Central memory CD8-positive, alpha-beta T cell (primary cell): ENCODE measurements around the gene LAMA2.

Experiments used
- ATAC-seq: fragments of 150-1000 bp; cut with Tn5 transposase; replicated peaks from 2 replicates; pipeline ENCODE4 v1.10.0; 2022; ENCODE audit warnings: mild to moderate bottlenecking, moderate FRiP score, moderate number of reproducible peaks; ENCODE audit not compliant: poor library complexity, severe bottlenecking; ENCODE audit errors: extremely low read depth
- DNase-seq, 2 donors: peaks; one replicate each; pipeline ENCODE4 v3.0.0; 2021; ENCODE audit warnings: low spot score in 2 of 2
- H3K27ac Mint-ChIP-seq: one replicate; pipeline ENCODE4 v1.8.0; 2022; ENCODE audit warnings: low read depth, mild to moderate bottlenecking, moderate library complexity, mixed read lengths
- H3K27me3 Mint-ChIP-seq: one replicate; pipeline ENCODE4 v1.8.0; 2022; ENCODE audit warnings: mixed read lengths
- H3K36me3 Mint-ChIP-seq: one replicate; pipeline ENCODE4 v1.8.0; 2022; ENCODE audit warnings: mild to moderate bottlenecking, moderate library complexity, mixed read lengths; ENCODE audit not compliant: insufficient read depth
- H3K4me1 Mint-ChIP-seq: one replicate; pipeline ENCODE4 v1.8.0; 2022; ENCODE audit warnings: mixed read lengths
- H3K4me3 Mint-ChIP-seq: one replicate; pipeline ENCODE4 v1.8.0; 2022; ENCODE audit warnings: mild to moderate bottlenecking, moderate library complexity, mixed read lengths
- H3K9me3 Mint-ChIP-seq: one replicate; pipeline ENCODE4 v1.8.0; 2022; ENCODE audit warnings: mixed read lengths

The LAMA2 gene

DNA sequence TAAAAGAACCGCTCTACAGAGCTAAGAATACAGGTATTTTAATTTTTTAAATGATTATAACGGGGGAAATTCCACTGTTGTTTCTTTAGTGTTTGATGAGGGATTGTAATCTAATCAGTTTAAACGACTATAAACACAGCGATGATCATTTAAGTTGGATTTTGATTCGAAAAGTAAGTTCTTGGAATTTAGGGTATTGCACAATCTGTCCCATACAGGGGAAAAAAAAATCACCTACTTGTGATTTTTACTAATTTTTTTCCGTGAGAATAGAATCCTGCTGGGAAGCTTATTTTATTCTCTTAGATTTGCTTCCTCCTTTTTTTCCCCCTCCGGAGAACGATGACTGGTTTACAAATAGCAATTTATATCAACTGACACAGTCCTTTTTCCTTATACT, 108.0 kb downstream of the LAMA2 start:
- DNase-seq (no peak), ATAC-seq (no peak)
- peaks cover 2% of the 10 kb centered on the region for H3K9me3 Mint-ChIP-seq
- H3K27me3 Mint-ChIP-seq, result no peaks in the 10 kb centered on the region
- H3K4me3 Mint-ChIP-seq, result no peak overlapping the region
- H3K4me1 Mint-ChIP-seq, result no peaks in the 10 kb centered on the region
- H3K36me3 Mint-ChIP-seq, result no peaks in the 10 kb centered on the region
- no peak overlapping the region for H3K27ac Mint-ChIP-seq

DNA sequence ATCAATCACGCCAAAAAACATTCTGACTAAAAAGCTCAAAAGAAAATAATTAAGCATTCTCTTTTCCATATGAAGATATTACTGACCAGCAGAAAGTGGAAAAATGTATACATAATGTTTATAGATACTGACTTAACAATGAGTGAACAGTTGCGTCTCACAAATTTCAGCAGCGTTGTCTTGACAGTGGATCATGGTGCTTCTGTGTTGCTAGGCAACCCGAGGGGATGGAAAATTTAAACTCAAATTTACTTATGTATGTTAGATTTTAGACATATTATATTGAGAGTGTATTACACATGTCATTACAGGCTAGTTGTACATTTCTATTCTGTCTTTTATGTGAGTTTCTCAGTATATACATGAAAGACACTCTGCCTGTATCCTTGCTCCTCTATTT, 110.2 kb downstream of the LAMA2 start:
- Mint-ChIP-seq H3K36me3 (no peaks in the 10 kb centered on the region), H3K27ac (no peak overlapping the region), H3K27me3 (no peaks in the 10 kb centered on the region), H3K9me3 (peaks cover 16% of the 10 kb centered on the region), H3K4me3 (no peak overlapping the region), H3K4me1 (no peaks in the 10 kb centered on the region)
- DNase-seq (no peak), ATAC-seq (no peak)

DNA sequence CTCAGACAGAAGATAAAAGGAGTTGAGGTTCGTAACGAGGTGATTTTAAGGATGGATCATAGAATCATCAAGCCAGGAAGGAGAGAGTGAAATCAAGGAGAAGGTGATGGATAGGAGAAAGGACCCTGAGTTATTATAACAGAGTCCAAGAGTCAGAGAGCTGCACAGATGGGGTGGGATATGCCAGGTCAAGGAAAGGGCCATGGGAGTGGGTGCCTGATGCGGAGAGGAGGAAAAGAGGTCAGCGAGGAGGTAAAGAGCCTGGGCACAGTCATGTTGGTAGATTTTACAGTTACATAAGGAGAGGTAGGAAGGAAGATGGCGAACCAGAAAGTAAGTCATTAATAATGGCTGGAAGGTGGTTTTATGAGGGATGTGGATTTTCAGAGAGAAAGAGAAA, 114.9 kb downstream of the LAMA2 start:
- H3K27ac Mint-ChIP-seq, result no peak overlapping the region

DNA sequence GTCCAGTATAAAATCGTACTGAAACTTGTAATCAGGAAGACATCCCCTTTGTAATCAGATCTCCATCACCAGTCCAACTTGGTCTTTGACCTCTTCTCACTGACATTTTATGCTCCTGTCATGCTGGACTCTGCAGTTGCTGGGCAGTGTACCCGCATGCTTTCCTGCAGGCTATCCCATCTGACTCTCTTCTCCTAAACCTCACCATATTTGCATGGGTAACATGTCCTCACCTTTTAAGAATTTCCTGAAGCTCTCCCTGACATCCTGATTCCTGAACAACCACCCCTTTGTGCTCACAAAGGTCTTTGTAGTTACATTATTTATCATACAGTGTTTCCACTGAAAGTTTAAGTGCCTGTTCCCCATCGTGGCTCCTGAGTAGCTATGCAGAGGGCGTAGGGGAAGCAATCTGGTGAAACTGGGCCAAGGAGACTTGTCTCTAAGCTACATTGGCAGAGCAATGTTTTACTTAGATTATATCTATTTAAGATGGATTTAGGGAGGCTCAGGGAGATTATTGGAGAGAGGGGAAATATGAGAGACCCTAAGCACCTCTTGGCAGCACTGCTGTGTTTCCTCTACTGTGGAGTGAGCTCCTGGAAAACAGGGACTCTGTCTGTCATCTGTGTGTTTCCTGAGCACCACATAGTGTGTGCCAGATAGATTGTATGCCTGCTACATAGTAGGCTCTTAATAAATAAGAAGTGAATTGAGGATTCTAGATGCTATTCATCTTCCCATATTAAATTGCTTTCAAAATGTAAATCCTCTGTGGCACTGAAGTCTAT, 124.0 kb downstream of the LAMA2 start:
- no peak for ATAC-seq
- no peaks in the 10 kb centered on the region for H3K4me1 Mint-ChIP-seq

More for the DNA sequence above, 114.9 kb downstream of the LAMA2 start:
- no peak overlapping the region for H3K4me3 Mint-ChIP-seq
- no peaks in the 10 kb centered on the region for H3K27me3 Mint-ChIP-seq
- DNase-seq (no peak), ATAC-seq (no peak)
- H3K4me1 Mint-ChIP-seq, result no peaks in the 10 kb centered on the region
- H3K36me3 Mint-ChIP-seq, result no peaks in the 10 kb centered on the region
- peaks cover 16% of the 10 kb centered on the region for H3K9me3 Mint-ChIP-seq

DNA sequence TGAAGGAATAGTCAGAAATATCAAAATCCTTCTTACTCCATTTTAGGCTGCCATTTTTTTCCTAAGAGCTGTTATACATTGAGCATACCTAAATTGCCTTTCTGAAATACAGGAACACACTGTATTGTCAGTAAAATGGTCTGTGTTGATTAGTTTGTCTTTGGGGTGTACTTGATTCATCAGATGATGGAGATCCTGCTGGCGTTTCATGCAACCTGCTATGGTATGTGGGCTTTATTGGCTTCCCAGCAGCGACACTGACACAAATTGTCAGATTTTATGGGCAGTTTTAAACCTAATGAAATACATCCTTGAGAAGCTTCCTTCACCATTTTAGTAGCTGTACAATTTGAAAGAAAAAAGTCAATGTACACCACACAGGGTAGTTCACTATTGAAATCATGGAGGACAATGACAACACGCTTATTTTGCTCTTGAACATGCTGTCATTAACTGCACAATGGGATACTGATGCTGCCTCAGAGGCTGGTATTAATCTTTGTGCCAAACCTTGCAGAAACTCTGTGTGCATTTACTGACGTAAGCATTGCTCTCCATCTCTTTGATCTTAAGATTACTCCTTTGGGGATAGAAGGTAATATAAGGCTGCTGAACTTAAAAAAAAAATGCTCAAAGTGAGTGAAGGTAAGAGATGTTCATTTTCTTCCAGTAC, 124.9 kb downstream of the LAMA2 start:
- no peak overlapping the region for H3K4me3 Mint-ChIP-seq
- no peak overlapping the region for H3K27ac Mint-ChIP-seq
- no peaks in the 10 kb centered on the region for H3K4me1 Mint-ChIP-seq
- H3K9me3 Mint-ChIP-seq, result peaks cover 6% of the 10 kb centered on the region
- ATAC-seq (no peak), DNase-seq (no peak)
- H3K27me3 Mint-ChIP-seq, result no peaks in the 10 kb centered on the region
- H3K36me3 Mint-ChIP-seq, result no peaks in the 10 kb centered on the region

More for the DNA sequence above, 124.0 kb downstream of the LAMA2 start:
- Mint-ChIP-seq H3K4me3 (no peak overlapping the region), H3K36me3 (no peaks in the 10 kb centered on the region), H3K27ac (no peak overlapping the region), H3K27me3 (no peaks in the 10 kb centered on the region), H3K9me3 (peaks cover 6% of the 10 kb centered on the region)
- DNase-seq, result no peak

DNA sequence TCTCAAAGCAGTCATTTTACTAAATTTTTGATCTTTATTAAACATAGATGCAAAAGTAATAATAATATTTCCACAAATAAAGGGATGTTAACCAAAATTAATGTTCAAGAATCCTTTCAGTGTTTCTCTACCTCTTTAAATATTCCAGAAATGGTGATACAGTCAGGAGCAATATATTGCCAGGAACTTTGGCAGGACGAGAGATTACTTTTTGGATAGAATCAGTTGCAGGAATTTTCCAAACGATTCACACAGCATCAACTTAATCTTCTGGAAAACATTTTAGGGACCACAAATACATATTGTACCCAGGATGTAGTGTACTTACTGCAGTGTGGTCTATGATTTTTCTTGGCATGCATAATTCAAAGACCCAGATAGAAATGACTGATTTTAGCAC, 125.7 kb downstream of the LAMA2 start:
- H3K9me3 Mint-ChIP-seq, result peaks cover 6% of the 10 kb centered on the region
- H3K36me3 Mint-ChIP-seq, result no peaks in the 10 kb centered on the region
- no peaks in the 10 kb centered on the region for H3K27me3 Mint-ChIP-seq
- no peak for ATAC-seq
- no peak for DNase-seq
- no peak overlapping the region for H3K4me3 Mint-ChIP-seq
- no peaks in the 10 kb centered on the region for H3K4me1 Mint-ChIP-seq
- H3K27ac Mint-ChIP-seq, result no peak overlapping the region

DNA sequence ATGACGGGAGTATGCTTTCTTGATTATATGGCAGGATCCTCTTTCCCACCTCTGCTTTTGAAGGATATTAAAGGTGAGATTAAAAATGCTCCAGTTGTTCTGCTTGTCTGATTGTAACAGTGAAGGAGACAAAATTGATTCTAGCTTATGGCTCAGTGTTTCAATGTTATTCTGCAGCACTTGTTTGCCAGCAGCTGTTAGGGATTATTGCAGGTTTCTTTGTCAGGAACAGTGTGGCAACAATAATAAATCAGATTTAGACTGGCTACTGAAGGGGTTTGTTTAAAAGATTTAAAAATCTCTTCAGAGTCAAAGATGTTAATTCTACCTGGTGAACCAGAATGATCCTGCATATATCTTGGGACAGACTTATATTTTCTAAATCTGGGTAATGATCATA, 126.9 kb downstream of the LAMA2 start:
- DNase-seq (no peak), ATAC-seq (no peak)
- Mint-ChIP-seq H3K36me3 (no peaks in the 10 kb centered on the region), H3K27me3 (no peaks in the 10 kb centered on the region), H3K27ac (no peak overlapping the region), H3K4me1 (no peaks in the 10 kb centered on the region), H3K4me3 (no peak overlapping the region), H3K9me3 (peaks cover 6% of the 10 kb centered on the region)

DNA sequence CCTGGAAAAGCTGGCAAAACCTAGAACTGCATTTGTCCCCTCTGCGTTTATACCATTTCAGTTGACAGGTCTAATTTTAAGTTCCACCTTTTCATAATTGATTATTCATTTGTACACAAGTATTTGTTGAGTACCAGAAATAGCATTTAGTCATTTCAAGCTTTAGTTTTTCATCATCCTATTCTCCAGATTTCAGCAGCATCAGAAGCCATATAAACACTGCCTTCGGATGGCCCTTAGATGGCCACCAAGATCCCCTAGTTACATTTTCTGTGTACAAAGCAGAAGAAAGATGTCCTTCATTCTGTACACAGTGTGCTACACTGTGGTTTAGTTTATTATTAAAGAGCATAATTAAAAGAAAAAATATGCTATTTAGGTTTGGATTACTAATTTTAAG, 131.4 kb downstream of the LAMA2 start:
- H3K27me3 Mint-ChIP-seq, result no peaks in the 10 kb centered on the region
- H3K4me1 Mint-ChIP-seq, result no peaks in the 10 kb centered on the region
- no peaks in the 10 kb centered on the region for H3K9me3 Mint-ChIP-seq
- no peak overlapping the region for H3K4me3 Mint-ChIP-seq
- H3K36me3 Mint-ChIP-seq, result no peaks in the 10 kb centered on the region
- DNase-seq, result no peak
- no peak for ATAC-seq
- H3K27ac Mint-ChIP-seq, result no peak overlapping the region

DNA sequence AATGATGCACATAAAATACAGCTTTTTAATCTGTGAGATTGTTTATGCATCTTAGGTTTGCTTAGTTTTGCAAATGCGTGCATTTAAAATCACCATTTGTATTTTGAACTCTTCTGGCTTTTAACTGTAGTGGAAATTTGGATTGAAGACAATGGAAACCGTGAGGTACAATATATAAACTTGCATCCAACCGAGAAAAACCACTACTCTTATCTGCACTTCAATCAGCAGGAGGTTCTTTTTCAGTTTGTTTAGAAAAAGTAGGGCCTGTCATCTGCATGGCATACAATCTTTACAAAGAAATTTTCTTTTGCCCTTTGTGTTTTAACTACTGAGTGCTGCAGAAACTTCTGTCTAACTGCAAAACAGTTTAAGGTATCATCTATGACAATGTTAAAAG, 132.8 kb downstream of the LAMA2 start:
- H3K36me3 Mint-ChIP-seq, result no peaks in the 10 kb centered on the region
- no peak overlapping the region for H3K27ac Mint-ChIP-seq
- no peaks in the 10 kb centered on the region for H3K27me3 Mint-ChIP-seq
- DNase-seq (no peak), ATAC-seq (no peak)
- no peaks in the 10 kb centered on the region for H3K9me3 Mint-ChIP-seq
- no peaks in the 10 kb centered on the region for H3K4me1 Mint-ChIP-seq
- no peak overlapping the region for H3K4me3 Mint-ChIP-seq

DNA sequence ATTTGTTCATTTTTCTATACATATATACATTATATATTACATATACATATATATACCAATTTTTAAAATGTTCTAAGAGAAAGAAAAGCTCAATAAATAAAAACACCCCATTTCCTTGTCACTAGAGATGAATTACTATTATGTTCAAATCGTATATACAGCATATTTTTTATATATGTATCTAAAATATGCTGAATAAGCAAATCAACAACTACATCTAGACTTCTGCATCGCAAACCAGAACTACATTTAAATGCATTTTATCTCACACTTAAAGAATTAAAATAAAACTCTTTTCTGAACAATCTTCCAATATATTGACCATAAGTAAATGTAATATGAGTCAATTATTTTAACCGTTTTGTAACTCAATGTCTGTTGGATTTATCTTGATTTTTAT, 133.9 kb downstream of the LAMA2 start:
- H3K27me3 Mint-ChIP-seq, result no peaks in the 10 kb centered on the region
- no peaks in the 10 kb centered on the region for H3K36me3 Mint-ChIP-seq
- no peak overlapping the region for H3K4me3 Mint-ChIP-seq
- no peak overlapping the region for H3K27ac Mint-ChIP-seq
- ATAC-seq, result no peak
- no peaks in the 10 kb centered on the region for H3K9me3 Mint-ChIP-seq
- DNase-seq, result no peak
- no peaks in the 10 kb centered on the region for H3K4me1 Mint-ChIP-seq

DNA sequence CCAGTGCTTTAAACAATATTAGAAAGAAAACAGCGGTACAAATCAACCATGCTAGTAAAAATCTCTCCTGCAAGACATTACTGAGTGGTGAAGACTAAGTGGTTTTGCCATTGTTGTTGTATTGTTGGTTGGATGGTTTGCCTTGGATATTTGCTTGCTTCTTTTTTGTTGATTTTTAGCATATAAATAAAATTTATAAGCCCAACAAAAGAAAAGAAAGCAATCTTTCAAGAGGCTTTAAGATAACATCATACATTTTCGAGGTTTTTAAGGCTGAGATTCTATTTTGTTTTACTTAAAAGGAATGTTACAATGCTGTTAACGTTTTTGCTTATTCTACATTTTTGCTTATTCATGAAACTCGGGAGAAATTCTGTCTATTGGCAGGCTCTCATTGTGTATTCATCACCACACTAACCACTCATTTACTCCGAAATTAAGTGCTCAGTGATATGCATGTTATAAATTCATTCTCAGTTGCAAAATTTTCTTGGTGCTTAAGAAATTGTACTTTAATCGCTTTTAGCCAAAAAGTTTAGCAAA, 139.1 kb downstream of the LAMA2 start:
- H3K27ac Mint-ChIP-seq, result no peak overlapping the region
- no peaks in the 10 kb centered on the region for H3K27me3 Mint-ChIP-seq
- no peak for ATAC-seq

DNA sequence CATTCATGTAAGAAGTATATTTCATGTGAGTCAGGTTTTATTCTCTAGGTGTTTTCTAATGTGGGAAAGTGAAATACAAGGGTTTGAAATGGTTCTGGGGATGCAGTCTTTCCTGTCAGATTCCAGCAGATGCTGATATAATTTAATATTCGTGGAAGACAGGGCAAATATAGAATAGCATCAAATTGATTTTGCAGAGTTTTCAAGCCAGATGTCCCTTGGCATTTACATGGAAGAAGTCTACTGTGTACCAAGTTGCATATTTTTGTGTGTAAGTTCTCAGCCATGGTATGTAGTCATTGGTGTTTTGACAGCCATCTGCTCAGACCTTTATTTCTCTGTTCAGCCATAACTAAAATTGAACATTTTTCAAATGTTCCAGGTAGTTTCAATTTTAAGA, 143.7 kb downstream of the LAMA2 start:
- Mint-ChIP-seq H3K36me3 (no peaks in the 10 kb centered on the region), H3K27ac (no peak overlapping the region)

More for the DNA sequence above, 139.1 kb downstream of the LAMA2 start:
- no peak overlapping the region for H3K4me3 Mint-ChIP-seq
- H3K36me3 Mint-ChIP-seq, result no peaks in the 10 kb centered on the region
- no peaks in the 10 kb centered on the region for H3K4me1 Mint-ChIP-seq
- DNase-seq, result no peak
- peaks cover 7% of the 10 kb centered on the region for H3K9me3 Mint-ChIP-seq

DNA sequence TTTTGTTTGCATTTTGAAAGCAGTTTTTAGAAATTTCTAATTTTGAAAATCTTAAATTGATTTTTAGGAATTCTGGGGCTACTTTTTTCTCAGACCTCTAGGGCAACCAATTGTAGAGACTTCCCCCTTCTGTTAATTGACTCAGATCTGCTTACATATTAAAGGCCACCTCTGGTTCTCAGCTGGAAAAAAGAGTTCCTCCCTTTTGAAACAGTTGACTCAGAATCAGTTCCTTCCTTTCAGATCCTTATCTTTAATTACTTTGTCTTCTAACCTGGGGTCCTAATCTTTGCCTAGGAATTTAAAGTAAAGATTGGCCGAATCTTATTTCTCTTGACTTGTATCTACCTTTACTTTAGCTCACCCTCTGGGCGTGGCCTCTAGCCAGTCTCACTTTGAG, 146.8 kb downstream of the LAMA2 start:
- Mint-ChIP-seq H3K27ac (no peak overlapping the region), H3K4me3 (no peak overlapping the region), H3K4me1 (no peaks in the 10 kb centered on the region), H3K27me3 (no peaks in the 10 kb centered on the region), H3K9me3 (no peaks in the 10 kb centered on the region), H3K36me3 (no peaks in the 10 kb centered on the region)
- ATAC-seq (no peak), DNase-seq (no peak)

More for the DNA sequence above, 143.7 kb downstream of the LAMA2 start:
- Mint-ChIP-seq H3K4me1 (no peaks in the 10 kb centered on the region), H3K9me3 (peaks cover 7% of the 10 kb centered on the region), H3K27me3 (no peaks in the 10 kb centered on the region), H3K4me3 (no peak overlapping the region)
- DNase-seq, result no peak
- no peak for ATAC-seq
